ELF-1 (cell line): Measurements from ENCODE around the gene CAMK2G.
A peak's percentile ranks its signal among the peaks of the same experiment; 100 is the strongest.

Experiments
- DNase-seq: peaks from one replicate; pipeline ENCODE4 v3.0.0-alpha.2; 2016; ENCODE audit warnings: low read depth, low spot score

The CAMK2G gene

DNA sequence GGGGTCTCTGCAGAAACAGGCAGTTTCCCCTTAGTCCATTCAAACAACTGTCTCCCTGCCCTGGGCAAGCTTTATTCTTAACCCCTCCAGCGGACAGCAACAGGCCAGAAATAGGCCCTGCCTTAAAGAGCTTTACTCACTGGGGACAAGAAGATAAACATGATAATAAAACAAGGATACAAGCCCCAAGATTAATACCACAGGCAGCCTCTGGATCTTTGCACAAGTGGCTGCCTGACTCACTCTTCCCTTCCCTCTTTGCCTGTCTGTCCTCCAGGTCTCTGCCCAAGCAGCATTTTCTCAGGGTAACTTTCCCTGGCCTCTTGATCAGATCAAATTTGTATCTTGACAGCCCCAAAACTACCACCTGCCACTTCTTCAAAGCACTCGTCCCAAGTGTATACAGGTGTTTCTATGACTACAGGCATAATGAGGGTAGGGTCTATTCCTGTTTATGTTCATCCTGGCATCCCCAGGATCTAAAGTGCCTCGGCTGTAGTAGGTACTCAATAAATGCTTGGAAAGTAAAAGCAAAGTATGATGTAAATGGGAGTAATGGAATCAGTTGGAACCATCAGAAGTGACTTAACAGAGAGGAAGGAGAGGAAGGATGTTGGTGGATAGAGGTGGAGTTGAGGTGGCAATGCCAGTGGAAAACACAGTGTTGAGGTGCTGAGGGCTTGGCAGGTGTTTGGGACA is 7.0 kb upstream of the CAMK2G start:
- no peak for DNase-seq

DNA sequence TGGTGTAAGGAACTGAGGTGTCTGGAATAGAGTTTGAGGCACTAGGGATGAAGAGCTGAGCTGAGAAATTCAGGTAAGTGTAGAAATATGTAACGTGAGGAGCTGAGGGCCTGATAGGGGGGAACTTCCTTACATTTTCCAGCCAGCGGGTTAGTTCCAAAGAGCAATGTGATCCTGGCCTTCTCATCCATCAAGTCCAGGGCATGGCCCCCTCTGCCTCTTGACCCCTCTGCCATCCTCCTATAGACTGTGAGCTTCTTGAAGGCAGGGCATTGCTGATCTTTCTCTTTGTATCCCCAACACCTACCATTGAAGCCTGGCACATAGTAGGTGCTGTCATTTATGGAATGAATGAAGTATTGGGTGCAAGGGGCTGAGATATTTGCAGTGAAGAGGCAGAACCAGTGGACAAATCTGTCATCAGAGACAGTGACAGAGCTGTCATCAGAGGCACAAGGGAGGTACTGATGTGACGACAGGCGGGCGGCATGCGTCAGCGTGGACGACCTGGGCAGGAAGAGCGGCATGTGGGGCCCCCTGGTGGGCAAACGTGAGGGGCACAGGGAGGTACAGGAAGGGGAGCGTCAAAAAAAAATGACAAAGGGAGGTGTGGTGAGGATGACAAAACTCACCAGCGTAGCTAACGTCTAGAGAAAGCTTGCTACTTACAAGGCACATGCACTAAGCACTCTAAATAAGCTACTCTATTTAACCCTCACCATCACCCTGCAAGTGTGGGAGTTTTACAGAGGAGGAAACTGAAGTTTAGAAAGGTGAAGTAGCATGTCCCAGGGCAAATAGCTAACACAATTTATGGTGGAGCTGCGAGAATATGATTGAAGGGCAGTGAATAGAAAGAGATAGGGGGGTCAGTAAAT is 5.2 kb upstream of the CAMK2G start:
- peak; percentile 89 for DNase-seq

DNA sequence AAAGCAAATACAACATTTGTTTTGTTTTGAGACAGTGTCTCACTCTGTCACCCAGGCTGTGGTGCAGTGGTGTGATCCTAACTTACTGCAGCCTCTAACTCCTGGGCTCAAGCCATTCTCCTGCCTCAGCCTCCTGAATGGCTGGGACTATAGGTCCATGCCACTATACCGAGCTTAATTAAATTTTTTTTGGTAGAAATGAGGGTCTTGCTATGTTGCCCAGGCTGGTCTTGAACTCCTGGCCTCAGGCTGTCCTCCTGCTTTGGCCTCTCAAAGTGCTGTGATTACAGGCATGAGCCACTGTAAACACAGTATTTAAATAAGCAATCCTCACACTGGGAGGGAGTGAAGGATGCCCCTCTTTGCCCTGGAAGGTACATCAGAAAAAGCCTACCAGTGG is 4.0 kb upstream of the CAMK2G start:
- DNase-seq, result no peak

DNA sequence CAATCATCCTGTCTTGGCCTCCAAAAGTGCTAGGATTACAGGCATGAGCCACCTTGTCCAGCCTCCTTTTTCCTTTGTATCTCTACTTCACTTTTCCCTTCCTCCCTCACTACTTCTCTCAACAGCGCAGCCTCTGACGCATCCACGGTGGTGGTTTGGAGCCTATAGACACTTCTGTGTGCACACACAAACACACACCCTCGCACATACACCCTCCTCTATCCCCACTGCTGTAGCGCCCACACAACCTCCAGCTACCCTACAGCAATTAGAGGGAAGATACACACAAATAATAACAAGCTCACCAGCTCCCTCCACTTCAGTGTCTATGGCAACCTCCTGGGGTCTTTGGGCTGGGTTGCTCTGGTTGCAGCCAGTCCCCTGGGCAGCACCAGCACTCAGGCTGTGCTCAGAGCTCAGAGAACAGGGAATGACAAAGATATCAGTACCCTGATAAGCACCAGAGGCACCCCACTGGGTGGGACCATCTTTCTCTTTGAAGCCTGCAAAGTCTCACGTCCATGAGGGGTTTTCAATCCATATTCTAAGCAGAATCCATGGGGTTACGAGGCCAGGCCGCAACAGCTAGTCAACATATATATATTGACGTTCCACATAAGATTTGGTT is 3.3 kb upstream of the CAMK2G start:
- no peak for DNase-seq

DNA sequence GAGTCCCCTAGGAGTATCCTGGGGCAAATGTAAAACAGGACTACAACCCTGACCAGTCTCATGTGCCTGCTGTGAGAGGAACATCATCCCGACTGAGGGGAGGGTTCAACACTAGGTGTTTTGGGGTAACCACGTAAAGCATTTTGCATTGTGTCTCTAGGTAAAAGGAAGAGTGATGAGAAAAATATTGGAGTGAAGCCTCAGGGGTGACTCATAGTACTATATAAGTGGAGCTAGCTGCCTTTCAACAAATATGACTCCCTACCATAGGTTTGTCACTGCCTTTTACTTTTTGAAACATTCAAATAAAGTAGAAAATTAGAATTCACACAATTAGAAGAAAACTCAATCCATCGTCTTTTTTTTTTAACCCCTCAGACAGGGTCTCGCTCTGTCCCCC is 2.6 kb upstream of the CAMK2G start:
- DNase-seq, result no peak

DNA sequence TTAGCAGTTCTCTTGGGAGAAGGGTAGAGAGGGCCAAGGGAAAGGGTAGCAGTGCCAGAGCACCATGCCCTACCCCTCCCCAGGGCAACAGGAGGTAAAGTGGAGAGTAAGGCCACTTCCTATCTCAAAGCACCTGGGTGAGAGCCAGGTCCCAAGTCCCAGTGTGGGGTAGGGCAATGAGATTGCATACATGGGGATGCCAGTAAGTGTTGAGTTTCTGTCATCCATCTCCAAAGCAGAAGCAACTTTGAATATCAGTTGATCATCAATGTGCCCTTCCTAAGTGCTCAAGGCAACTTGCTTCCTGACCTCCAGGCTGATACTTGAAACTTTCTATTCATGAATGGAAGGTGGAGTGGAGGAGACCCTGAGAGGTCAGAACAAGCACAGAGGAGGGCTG is 2.2 kb upstream of the CAMK2G start:
- DNase-seq, result no peak

DNA sequence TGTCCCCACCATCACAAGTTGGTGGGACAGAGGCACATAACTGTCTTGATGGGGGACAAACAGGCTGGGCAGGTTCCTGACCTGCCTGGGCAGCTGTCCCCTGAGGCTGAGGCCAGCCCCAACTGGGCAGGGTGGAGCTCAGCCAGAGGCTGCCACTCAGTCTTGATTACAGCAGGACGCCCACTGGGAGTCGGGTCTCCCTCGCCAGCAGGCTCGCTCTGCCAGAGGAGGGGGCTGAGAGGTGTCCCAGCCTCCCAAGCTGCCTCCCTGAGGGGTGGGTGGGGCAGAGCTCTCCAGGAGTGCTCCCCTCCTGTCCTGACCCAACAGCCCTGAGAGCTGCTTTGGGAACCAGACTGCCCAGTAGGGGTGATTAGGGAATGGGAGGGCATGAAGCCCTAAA is 1.8 kb upstream of the CAMK2G start:
- peak; percentile 89 for DNase-seq

DNA sequence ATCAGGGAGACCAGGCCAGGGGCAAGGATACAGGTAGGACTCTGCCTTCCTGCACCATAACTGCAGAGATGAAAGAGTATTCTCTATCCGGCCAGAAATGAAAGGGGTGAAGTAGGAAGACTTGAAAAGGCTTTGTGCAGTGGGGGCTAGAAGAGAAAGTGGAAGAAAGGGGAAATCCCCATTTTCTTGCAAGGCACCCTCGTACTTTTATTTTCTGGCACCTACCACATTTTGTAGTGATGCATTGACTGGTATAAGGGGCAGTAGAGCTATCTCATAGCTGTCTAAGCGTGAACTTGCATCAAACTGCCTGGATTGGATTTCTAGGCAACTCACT is 752 bp upstream of the CAMK2G start:
- DNase-seq, result no peak

DNA sequence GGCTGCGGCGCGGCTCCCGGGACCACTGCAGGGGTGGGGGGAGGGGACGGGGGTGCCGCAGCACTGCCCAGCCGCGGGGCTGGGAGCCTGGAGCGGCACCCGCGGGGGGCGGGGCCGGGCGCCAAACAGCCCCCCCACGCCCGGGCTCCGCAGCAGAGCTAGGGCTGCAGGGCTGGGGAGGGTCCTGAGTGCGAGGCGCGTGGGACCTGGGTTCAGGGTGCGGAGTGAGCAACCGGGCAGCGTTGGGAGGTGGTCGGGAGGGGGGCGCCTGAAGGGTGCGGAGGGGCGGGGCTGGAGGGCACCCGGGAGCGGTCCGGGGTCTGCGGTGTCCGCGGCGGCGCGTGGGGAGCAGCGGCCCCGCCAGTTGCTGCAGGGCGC is 528 bp downstream of the CAMK2G start:
- no peak for DNase-seq

DNA sequence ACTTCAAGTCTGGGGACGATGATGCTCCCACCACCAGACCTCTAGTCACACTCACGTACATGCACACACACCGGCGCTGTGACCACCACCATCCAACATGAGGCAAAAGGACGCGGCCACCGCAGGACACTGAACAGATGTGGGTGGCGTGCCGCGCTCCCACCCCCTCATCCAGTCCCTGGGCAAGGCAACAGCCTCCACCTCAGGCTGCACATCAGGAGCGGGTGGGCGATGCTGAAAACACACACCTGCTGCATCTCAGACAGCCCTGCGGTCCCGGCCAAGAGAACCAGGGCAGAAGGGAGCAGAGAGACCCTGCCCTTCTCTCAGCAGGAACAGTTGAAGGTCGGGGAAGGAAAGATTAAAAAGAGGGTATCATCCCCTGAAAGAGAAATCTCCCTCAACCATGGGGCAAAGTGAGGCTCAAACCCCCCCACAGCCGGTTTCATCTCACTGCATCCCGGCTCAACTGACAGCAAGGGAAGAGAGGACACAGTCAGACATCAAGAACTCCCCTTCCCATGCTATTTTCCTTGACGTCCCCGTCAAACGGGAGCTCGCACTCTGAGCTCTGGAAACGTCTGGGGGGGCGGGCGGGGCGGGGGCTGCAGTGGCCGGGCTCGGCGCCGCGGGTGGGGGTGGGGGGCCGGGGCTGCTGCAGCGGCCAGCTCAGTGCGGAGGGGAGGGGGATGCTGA is 1.1 kb downstream of the CAMK2G start:
- DNase-seq, result no peak

DNA sequence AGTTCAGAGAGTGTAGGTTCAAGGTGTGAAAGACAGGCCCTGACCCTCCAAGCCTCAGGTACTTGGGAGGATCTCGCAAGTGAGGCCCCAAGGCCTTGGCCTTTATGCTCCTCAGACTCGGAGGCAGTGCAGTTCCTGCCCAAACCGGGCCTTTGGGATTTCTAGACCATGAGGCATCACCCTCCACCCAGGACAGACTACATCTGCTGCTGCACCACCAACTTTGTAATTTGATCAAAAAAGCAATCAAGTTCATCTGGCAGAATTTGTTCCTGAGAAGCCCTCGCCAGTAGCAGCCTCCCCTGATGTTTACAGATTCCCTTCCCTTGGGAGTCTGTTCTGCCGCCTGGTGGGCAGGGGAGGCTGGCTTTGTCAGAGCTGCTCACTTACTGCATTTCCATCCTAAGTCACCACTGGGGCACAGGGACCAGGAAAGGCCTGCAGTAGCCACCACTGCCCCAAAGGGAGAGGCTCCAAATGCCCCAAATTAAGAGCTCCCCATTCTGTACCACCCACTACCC is 2.1 kb downstream of the CAMK2G start:
- peak; percentile 45 for DNase-seq

DNA sequence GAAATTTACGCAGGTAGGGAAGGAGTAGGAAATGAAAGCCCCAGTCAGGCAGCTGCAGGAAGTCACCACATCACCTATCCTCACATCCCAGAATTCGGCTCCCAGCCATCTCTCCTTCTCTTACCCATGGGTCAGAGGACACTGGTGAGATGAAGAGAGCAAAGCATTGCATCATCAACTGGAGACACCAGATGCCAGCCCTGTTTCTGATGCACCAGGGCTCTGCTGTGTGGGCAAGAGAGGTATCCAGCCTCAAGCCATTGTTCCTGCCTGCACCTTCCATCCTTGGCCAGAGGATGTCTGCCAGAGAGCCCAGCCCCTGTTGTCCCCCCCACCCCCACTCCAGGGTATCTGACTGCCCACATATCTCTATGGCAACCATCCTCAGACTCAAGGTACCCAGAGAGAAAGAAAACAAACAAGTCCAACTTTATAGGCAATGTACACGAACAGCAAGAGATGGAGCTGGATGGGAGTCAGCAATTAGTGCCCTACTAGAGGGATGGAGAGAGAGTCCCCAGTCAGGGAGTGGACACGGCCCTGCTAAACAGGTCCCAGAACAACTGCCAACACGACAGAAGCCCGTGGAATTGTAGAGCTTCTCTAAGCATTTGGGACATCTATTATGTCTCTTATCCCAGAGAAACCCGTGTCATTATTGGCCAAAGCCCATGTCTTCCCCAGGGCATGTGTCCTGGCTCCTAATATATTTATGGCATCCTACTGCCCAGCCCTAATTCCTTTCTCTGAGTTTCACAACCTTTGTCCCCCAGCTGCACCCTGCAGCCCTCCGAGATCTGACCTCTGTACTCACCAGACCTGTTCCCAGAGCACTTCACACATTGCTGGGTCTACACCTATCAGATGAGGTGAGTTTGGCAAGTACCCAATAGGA is 2.8 kb downstream of the CAMK2G start:
- peak; percentile 86 for DNase-seq

DNA sequence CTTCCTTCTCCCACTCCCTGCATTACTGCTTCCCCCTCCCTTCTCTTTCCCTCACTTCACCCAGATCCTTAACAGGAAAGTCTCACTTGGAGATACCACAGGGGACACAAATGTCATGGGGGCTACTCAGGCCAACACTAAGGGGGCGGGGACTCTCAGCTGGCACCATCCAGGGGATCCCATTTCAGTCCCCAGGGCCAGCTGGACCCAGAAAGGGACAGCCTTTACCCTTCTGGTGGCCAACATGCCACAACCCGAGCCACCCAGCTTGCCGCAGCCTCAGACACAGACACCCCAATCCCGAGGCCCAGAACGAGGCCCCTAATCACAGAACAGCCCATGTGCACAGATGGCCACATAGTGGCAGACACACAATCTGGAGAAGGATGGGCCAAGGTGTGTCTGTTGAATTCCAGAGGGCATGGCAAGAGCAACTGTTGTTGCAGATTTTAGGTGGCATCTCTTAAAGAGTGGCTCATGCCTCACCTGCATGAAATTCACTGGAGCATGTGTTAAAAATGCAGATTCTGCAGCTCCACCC is 5.6 kb downstream of the CAMK2G start:
- no peak for DNase-seq

DNA sequence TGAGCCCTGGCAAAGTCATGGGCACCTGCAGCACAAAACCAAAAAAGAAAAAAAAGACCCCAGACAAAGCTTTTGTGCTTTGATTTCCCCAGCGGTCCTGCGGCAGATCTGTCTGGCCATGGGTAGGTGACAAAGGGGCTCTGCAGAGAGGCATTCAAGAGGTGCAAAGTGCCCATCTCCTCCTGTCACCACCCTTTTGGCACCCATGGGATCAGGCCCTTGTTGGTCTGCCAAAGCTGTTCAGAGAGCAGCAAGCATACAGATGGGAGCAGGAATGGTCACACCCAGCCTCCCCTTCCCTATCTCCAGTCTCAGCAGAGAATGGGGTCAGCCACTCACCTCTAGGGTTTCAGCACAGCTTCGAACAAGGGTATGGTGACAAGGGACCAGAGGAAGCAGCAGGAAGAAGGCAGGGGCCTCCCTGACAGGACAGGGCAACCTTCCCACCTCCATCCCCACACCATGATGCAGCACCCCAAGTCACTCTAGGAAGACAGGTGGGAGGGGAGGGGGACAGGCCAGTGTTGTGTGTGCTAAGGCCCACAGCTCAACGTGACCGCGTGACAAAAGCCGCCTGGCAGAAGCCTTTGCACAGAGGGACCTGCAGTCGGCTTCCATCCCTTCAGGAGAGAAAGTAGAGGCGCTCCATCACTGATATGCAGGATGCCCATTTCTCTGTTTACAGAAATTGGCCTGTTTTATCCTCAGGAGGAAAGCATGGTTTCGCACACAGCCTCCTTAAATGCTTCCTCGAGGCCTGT is 6.3 kb downstream of the CAMK2G start:
- DNase-seq, result no peak

DNA sequence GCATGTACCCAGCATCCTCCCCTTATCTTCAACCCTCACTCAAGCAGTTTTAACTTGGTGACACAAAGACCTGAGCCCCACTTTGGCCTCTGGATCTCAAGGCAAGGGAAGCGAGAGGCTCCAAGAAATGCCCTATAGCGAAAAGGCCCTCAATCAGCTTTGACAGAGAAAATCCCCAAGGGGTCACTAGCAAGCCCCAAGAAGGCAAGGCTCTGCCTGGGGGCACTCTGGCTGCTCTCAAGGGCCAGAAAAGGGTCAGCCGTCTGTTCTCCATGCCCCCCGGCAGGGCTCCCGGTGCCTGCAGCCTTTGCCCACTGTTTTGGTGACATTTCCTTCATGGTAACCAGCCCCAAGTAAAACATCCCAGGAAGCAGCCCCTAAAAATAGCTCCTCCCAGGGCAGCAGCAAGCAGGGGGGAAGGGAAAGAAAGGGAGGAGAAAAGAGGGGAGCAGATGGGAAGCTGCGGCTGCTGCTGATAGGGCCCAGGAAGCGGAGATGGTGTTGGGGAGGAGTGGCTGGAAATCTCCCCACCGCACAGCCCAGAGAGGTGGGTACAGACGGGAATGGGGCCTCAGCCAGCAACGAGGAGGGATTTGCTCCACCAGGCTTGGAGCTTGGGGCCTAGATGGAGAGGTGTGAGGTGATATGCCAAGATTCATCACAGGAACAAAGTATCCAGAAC is 7.1 kb downstream of the CAMK2G start:
- DNase-seq, result no peak

DNA sequence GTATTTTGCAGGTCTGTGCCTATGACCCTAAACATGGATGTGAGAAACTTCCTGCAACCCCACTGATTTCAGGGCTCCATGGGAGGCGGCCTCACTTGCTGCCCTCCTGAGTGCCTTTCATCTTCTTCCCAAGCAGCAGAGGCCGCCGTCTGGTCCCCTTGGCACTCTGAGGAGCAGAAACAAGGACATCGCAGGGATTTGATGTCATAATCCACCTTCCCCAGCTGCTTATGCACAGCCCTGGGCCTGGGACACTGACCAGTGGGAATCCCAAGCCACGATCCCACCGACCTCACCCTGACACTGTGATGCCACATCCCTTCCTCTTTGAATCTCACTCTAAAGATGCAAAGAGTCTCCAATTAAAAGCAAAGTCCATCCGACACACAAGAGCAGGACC is 7.7 kb downstream of the CAMK2G start:
- no peak for DNase-seq

DNA sequence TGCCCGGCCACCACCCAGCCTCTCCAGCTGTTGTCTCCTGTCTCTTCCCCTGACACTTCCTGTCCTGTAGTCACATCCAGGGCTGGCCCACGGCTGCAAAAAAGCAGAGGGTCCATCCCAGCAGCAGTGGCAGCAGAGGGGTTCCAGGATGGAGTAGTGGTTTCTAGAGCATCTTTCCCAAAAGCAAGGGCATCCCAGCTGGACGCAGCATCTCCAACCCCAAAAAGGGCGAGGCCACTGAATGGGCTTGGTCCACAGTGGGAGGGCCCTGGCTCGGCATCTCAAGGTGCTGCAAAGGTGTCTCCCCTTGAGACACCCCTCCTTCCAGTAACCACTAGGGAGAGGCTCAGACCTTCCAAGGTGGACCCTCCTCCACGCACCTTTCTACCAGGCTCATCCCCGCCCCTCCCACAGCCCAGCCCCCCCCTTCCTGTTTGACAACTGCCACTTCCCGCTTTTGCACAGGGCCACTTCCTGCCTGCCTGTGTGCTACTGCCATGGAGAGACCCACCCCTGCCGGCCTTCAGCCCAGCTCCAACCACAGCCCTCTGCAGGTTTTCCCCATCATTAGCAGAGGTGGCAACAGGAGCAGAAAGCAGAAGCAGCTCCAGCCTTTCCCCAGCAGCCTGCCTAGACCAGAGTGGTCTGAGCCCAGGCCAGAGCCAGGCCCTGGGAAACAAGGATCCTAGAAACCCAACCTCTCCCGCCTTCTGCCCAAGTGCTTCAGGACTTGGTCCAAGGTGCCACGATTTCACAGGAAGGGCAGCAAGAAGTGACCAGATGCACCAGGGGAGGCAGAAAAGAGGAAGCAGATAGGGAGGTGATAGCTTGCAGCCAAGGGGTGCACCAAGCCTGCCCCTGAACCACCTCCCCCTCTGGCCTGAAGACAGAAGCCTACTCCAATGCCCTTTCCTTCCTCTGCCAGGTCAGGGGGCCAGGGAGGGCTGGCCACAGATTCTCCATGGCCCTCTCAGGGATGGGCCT is 8.6 kb downstream of the CAMK2G start:
- DNase-seq, result no peak

DNA sequence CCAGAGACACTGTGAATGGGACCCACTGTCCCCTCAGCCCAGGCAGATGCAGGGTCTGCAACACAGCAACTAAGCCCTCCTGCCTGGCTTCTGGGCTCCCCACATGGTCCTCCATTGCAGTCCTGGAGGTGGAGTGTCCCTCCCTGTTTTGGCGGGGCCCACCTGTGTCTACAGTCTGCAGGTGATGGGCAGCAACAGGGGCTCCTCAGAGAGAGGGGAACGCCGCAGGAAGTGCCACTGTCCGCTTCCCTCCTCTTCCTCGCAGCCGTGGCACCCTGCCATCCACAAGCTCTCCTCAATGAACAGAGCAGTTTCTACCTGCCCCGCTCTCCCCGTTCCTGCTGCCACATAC is 9.3 kb downstream of the CAMK2G start:
- no peak for DNase-seq
